Pulmonary artery endothelial cell (primary cell): ENCODE measurements around the gene GDAP1L1. TPM values are rescaled to one million over a fixed set of nuclear protein-coding genes. Genes with fewer than 3 reads are reported as not detected.
A peak's percentile ranks its signal among the peaks of the same experiment; 100 is the strongest.
"Not testable (repeated sequence)": the region's sequence is repeated elsewhere in the genome, so short reads cannot be mapped to it uniquely, and the experiment has no call there.

Experiments
- DNase-seq: peaks from one replicate; pipeline ENCODE4 v3.0.0-alpha.2; 2011; ENCODE audit warnings: low read depth, low spot score
- total RNA-seq: library from RNA; depleted of rRNA; stranded (reverse); fragments of >200 nt; gene quantifications from 2 replicates; pipeline ENCODE4 v1.2.3, GENCODE V29; 2014

GDAP1L1 gene
- total RNA-seq, 1 donor from 2014 or later = not detected

DNA sequence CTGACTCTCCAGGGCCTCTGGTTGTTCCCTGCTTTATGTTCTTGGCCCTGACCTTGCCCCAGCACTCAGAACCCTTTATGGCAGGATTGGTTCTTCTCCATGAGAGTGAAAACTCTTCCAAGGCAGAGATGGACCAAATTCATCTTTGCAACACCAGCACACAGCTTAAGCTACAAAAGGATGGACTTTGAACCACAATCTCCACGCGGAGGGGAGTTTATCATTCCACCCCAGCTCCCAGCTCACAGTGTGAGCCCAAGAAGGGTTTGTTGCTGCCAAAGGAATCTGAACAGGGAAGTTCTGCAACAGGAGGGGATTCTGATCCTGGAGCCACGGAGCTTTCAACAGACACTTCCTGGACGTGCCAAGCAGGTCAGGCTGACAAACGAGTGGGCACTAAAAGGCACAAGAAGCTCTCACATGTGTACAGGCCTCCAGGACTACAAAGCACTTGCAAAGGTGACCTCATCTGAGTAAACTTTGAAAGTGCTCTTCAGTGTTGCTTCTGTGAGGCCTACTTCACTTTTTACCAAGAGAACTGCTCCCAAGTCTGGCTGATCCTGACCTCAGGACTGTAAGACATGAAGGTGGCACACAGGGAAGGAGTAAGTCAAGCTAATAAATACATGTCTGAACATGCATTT is 55.0 kb downstream of the GDAP1L1 start:
- no peak for DNase-seq

- no peak for DNase-seq
Measured at GRCh38 chr20:44302736-44303135, 55.6 kb downstream of the GDAP1L1 start.

DNA sequence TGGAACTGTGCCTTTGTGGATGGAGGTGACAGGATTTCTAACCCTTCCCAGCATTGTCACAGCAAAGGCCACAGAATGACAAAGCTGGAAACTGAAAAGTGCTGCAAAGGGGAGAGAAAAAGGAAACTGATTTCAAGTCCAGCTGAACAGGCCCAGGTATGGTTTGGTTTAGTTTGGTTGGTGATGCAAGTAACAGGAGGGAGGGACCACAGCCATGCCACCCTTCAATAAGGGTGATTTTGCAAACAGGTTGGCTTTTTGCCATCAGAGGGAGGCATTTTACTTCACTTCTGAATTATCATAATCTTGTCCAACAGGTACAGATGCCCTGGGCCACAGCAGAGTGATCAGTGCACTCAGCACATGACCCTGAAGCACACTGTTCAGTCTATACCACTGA is 57.3 kb downstream of the GDAP1L1 start:
- DNase-seq = no peak

- DNase-seq = no peak
Measured at GRCh38 chr20:44306927-44307326, 59.8 kb downstream of the GDAP1L1 start.

- DNase-seq = no peak
Measured at GRCh38 chr20:44309763-44310663, 62.9 kb downstream of the GDAP1L1 start.

DNA sequence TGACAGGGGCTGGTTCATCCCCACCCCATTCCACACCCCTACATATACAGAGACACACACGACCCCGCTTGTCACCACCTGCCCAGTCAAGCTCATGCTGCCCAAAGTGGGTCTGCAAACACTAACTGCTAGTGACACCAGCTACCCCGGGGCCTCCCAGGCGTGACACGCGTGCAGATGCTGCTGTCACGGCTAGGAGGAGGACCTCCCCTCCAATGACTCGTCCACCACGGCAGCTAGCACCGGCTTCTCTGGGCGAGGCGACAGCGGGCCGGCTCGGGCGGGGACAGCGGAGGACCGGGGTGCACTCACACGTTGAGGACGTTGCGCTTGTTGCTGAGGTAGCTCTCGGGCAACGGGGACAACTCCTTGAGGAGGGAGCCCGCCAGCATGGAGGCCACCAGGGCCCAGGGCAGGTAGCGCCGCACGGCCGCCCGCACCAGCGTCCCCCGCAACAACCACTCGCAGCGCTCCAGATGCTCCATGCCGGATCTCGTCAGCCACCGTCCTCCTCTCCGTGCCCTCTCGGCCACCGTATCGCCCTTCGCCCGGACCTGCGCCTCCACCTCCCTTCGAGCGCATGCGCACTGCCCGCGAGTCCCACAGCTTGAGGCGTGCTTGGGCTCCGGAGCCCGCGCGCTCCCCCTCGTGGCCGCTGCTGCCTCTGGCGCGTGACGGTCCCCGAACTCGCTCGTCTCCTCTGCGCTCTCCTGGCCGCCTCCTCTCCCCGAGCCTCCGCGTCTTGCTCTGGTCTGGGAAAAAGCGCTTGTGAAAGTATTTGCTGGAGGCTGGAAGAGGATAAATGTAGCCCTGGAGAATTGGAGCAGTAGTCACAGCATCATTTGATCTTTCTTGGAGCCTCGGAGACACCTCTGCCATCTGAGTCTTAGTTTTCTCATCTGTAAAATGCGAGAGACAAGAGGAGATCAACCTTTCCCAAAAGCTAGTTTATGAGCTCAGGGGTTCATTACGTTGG is 63.8 kb downstream of the GDAP1L1 start, which contains the start of gene FITM2:
TSS of gene FITM2 (minus strand) at position 539 of the 976 bp plus-strand sequence. CDS start at position 485, 54 bp downstream.
- peak; percentile 84 for DNase-seq

DNA sequence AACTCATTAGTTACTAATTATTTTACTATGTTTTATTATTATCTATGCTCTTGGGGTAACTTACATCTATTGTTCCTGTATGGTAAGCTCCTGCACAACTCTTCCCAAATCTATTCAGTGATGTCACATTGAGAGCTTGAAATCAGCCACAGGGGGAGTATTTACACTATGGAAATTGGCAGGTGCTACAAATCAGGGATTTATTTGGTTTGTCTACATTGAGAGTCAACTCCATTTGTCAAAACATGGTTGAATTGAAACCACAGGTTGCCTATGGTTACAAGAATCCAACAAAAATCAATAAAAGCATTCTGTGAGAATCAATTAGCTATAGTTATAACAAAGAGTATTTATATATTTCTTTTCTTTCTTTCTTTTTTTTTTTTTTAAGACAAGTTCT is 67.8 kb downstream of the GDAP1L1 start:
- DNase-seq = no peak

GRCh38 chr20:44319839-44320422 is 72.8 kb downstream of the GDAP1L1 start:
- no peak for DNase-seq

DNA sequence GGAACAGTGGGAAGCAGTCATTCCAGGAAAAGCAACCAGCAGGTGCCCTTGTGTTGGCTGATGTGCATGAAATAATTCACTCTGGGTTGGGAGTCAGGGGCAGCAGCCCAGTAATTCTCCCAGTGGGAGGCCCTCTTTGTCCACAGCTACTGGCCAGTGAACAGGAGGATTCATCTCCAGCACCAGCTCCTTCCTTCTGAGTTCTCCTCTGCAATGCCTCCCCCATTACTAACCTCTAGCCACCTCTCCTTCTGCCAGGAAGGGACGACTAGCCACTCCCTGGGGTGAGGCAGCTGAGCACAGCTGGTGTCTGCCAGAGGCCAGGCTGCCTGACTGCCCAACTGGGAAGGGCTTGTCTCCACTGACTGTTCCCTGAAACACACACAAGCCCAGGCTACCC is 77.2 kb downstream of the GDAP1L1 start:
- DNase-seq = no peak

GRCh38 chr20:44326391-44327159 is 79.5 kb downstream of the GDAP1L1 start:
- DNase-seq = no peak

- DNase-seq = not testable (repeated sequence)
Measured at GRCh38 chr20:44327748-44328147, 80.6 kb downstream of the GDAP1L1 start.

DNA sequence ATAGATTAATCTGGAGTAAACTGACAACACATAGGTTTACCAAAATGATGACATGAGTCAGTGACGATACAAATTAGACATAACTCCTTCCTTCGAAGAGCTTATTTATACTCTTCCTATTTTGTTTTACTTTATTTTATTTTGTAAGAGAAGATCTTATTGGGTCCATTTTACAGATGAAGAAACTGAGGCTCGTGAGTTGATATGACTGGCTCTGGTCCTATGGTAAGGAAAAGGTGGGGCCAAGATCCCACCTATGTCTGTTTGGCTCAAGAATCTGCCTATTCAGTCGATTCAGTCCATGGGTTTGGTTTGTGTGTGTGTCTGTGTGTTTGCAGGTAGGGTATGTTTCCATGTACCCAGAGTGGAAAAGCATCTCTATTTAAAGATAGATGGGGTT is 81.3 kb downstream of the GDAP1L1 start:
- DNase-seq = no peak

Other genes starting within 250 kb of the GDAP1L1 start
- not detected in 2 replicates for gene JPH2, start 60.1 kb upstream of the GDAP1L1 start, total RNA-seq
- gene OSER1, start 36.5 kb upstream of the GDAP1L1 start, total RNA-seq = 36.1 and 46.4 TPM in 2 replicates
- gene FITM2, start 63.9 kb downstream of the GDAP1L1 start, total RNA-seq = 8.2 and 9.8 TPM in 2 replicates
- not detected in 2 replicates for gene R3HDML, start 89.7 kb downstream of the GDAP1L1 start, total RNA-seq
- not detected in 2 replicates for gene HNF4A, start 108.4 kb downstream of the GDAP1L1 start, total RNA-seq
- 4.7 and 5.8 TPM in 2 replicates for gene TTPAL, start 228.6 kb downstream of the GDAP1L1 start, total RNA-seq